OCI-LY1 (cell line): ENCODE results near the gene GMEB2.

Source experiments
- H2AFZ ChIP-seq: fragments of 200-600 bp; sonication (generic), shearing (Covaris generic); 2 replicates; pipeline ENCODE4 v1.6.0; 2014; ENCODE audit warnings: antibody characterized with exemption, mild to moderate bottlenecking, low read length
- H3F3A ChIP-seq: fragments of 200-600 bp; sonication (generic), shearing (Covaris generic); 2 replicates; pipeline ENCODE4 v1.6.0; 2014; ENCODE audit warnings: mild to moderate bottlenecking, antibody characterized with exemption, low read length, moderate library complexity; ENCODE audit not compliant: insufficient read depth
- H3K27ac ChIP-seq: fragments of 200-600 bp; sonication (generic); 2 replicates; pipeline ENCODE4 v1.5.1; 2014; ENCODE audit warnings: low read length, mixed run types, mild to moderate bottlenecking, low read depth; ENCODE audit not compliant: poor library complexity, severe bottlenecking
- H3K27me3 ChIP-seq: fragments of 200-600 bp; sonication (generic); 2 replicates; pipeline ENCODE4 v1.6.0; 2014; ENCODE audit warnings: antibody characterized with exemption, mild to moderate bottlenecking, low read length, moderate library complexity; ENCODE audit not compliant: insufficient read depth
- H3K36me3 ChIP-seq: fragments of 200-600 bp; sonication (generic); 2 replicates; pipeline ENCODE4 v1.6.1; 2014; ENCODE audit warnings: mild to moderate bottlenecking, antibody characterized with exemption, low read length, moderate library complexity, mixed read lengths; ENCODE audit not compliant: insufficient read depth
- H3K4me1 ChIP-seq: fragments of 200-600 bp; sonication (generic); 2 replicates; pipeline ENCODE4 v1.5.1; 2014; ENCODE audit warnings: mild to moderate bottlenecking, low read length, moderate library complexity; ENCODE audit not compliant: insufficient read depth, severe bottlenecking
- H3K4me2 ChIP-seq: fragments of 200-600 bp; sonication (generic), shearing (Covaris generic); 2 replicates; pipeline ENCODE4 v1.6.1; 2014; ENCODE audit warnings: low read length
- H3K4me3 ChIP-seq: fragments of 200-600 bp; sonication (generic); 2 replicates; pipeline ENCODE4 v1.5.1; 2014; ENCODE audit warnings: low read length, low read depth, mild to moderate bottlenecking, mixed read lengths; ENCODE audit not compliant: poor library complexity, severe bottlenecking
- H3K79me2 ChIP-seq: fragments of 200-600 bp; shearing (Covaris generic); 2 replicates; pipeline ENCODE4 v1.6.1; 2016; ENCODE audit warnings: mixed run types, low read length, mixed read lengths; ENCODE audit not compliant: insufficient read depth
- H3K9ac ChIP-seq: fragments of 200-600 bp; sonication (generic), shearing (Covaris generic); 2 replicates; pipeline ENCODE4 v1.6.1; 2014; ENCODE audit warnings: mild to moderate bottlenecking, low read length, mixed read lengths
- H3K9me2 ChIP-seq: fragments of 200-600 bp; sonication (generic), shearing (Covaris generic); 2 replicates; pipeline ENCODE4 v1.6.1; 2014; ENCODE audit warnings: low read depth, mild to moderate bottlenecking, low read length, mixed read lengths
- H3K9me3 ChIP-seq: fragments of 200-600 bp; shearing (Covaris generic); 2 replicates; pipeline ENCODE4 v1.6.1; 2014; ENCODE audit warnings: low read length, mixed read lengths
- H4K20me1 ChIP-seq: fragments of 200-600 bp; sonication (generic), shearing (Covaris generic); 2 replicates; pipeline ENCODE4 v1.6.0; 2016; ENCODE audit warnings: mild to moderate bottlenecking, low read length; ENCODE audit not compliant: insufficient read depth
- EZH2 ChIP-seq: fragments of 200-600 bp; sonication (generic), shearing (Covaris generic); IDR thresholded peaks from 2 replicates; pipeline ENCODE4 v1.8.0; 2017; ENCODE audit warnings: borderline replicate concordance, mixed run types, mild to moderate bottlenecking, antibody characterized with exemption, low read length, moderate library complexity, mixed read lengths
- TF ChIP-seq, protein P1 (sequence below): fragments of 200-600 bp; sonication (generic), shearing (Covaris generic); IDR thresholded peaks from 2 replicates; pipeline ENCODE4 v1.5.1; 2017; ENCODE audit warnings: mild to moderate bottlenecking, antibody characterized with exemption, low read length, moderate library complexity, mixed read lengths

GMEB2 gene

DNA sequence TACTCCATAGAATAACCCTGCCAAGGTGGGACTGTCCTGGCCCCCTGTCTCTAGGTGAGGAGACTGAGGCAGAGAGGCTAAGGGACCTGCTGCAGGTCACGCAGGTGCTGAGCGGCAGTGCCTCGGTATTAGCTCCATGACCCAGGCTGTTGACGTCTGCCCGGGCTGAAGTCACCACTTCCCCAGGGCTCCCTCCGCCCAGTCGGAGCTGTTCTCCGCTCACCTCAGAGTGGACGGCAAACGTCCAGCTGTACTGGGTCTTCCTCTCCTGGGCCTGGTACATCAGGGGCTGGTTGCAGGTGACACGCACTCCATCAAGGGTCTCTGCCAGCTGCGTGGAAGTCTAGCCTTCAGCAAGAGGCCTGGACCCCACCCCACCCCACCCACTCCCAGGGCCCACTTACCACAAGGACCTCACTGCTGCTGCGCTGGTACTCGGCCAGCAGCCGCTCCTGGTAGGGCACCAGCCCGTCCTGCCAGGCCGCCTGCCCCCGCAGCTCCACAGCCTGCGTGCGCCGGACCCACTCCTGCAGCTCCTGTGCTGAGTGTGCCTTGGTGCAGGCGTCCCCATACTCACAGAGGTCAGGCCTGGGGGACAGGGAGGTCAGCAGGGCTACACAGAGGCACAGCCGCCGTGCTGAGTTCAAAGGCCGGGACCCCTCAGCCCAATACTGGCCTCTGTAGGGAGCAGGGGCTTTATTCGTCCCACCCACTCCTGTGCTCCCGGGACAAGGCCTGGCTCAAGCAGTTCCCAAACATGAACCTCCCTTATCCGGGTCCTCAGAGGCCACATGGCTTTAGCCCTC lies 56.4 kb downstream of the GMEB2 start:
- Histone ChIP-seq H3K79me2 (no peaks in the 10 kb centered on the region), H3K4me2 (no peak overlapping the region), H3K36me3 (no peaks in the 10 kb centered on the region), H2AFZ (no peak overlapping the region), H3K9ac (no peak overlapping the region), H3K9me2 (no peaks in the 10 kb centered on the region), H3K9me3 (no peaks in the 10 kb centered on the region), H3K27ac (no peak overlapping the region), H3K4me3 (no peak overlapping the region), H3K4me1 (peaks cover 11% of the 10 kb centered on the region), H3K27me3 (peaks cover 10% of the 10 kb centered on the region; the same call in 1 of the 2 replicates), H4K20me1 (no peaks in the 10 kb centered on the region), H3F3A (no peaks in the 10 kb centered on the region)
- TF ChIP-seq EZH2 = no peak
- TF ChIP-seq, protein P1, sequence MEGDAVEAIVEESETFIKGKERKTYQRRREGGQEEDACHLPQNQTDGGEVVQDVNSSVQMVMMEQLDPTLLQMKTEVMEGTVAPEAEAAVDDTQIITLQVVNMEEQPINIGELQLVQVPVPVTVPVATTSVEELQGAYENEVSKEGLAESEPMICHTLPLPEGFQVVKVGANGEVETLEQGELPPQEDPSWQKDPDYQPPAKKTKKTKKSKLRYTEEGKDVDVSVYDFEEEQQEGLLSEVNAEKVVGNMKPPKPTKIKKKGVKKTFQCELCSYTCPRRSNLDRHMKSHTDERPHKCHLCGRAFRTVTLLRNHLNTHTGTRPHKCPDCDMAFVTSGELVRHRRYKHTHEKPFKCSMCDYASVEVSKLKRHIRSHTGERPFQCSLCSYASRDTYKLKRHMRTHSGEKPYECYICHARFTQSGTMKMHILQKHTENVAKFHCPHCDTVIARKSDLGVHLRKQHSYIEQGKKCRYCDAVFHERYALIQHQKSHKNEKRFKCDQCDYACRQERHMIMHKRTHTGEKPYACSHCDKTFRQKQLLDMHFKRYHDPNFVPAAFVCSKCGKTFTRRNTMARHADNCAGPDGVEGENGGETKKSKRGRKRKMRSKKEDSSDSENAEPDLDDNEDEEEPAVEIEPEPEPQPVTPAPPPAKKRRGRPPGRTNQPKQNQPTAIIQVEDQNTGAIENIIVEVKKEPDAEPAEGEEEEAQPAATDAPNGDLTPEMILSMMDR = no peak

DNA sequence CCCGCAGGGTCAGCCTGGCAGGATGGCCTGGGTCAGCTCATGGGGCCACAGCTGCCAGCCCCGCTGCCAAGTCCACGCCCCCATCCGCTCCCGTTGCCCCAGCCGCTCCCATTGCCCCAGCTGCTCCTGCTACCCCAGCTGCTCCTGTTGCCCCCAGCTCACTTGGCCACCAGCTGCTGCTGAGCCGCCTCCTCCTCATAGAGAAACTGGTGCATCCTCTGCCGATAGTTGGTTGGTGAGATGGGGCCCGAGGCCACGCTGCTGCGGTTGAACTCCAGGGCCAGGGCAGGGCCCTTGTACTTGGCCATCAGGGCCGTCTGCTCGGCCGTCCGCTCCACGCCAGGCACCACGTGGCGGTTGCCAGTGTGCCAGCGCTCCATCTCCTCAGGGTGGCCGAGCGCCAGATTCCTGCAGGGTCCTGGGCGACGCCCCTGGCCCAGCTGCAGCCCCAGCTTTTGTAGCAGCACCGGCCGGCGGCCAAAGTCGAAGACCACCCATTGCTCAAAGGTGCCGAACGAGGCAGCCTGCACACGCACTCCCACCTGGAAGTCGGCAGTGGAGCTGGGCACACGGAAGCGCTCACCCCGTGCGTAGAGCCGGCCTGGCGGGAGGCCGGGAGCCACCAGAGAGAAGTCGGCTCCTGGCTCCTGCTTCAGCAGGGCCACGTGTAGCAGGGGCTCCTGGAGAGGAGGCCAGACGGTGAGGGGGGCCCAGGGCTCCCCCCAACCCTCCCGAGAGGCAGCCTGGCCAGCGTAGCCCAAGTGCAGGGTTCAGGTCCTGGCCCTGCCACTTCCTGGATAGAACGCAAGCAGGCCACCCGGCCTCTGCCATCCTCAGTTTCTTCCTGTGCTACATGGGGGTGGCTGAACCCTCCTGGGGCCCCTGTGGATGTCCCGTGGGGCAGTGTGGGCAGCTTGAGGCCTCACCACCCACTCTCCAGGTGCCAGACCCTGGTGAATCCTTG lies 57.6 kb downstream of the GMEB2 start:
- Histone ChIP-seq H4K20me1 (no peaks in the 10 kb centered on the region), H3K9me3 (no peaks in the 10 kb centered on the region), H3K9me2 (no peaks in the 10 kb centered on the region), H3K36me3 (no peaks in the 10 kb centered on the region), H3F3A (no peaks in the 10 kb centered on the region), H3K4me1 (peaks cover 7% of the 10 kb centered on the region), H2AFZ (no peak overlapping the region), H3K9ac (no peak overlapping the region), H3K79me2 (no peaks in the 10 kb centered on the region), H3K4me2 (no peak overlapping the region), H3K27ac (no peak overlapping the region), H3K27me3 (peaks cover 10% of the 10 kb centered on the region; the same call in 1 of the 2 replicates), H3K4me3 (no peak overlapping the region)
- TF ChIP-seq, protein P1 = no peak
- no peak for TF ChIP-seq EZH2

DNA sequence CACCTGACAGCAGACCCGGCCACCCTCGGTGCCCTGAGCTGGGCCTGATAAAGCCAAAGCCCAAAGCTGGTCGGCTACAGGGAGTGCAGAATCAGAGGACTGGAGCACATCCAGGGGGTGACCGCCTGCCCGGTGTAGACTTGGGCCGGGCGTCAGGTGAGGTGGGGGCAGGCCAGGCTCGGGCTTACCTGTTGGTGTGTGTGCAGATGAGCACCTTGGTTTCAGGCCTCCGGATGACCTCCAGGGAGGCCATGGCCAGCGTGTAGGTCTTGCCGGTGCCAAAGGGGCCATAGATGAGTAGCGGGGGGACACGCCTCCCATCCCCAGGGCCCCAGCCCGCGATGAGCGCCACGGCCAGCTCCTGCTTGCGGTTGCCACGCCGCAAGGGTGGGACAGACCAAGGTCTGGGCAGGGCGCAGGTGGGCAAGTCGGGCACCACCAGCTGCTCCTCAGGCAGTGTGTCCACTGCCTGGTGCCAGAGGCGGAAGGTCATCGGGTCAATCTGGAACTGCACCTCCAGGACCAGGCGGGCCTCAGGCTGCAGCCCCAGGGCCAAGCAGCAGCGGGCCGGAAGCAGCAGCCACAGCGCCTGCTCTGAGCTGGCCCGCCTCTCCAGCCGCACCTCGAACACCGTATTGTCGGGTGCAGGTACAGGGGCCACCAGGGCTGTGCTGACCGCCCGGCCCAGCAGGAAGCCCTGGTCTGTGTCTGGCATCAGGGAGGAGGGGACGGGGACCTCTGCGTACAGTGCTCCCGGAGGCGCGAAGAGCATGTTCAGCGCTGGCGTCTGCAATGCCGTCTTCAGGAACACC lies 58.5 kb downstream of the GMEB2 start:
- H3K4me3 ChIP-seq = no peak overlapping the region
- H3K27me3 ChIP-seq = peaks cover 10% of the 10 kb centered on the region; the same call in 1 of the 2 replicates
- H3K9ac ChIP-seq = no peak overlapping the region
- H3K4me1 ChIP-seq = peaks cover 3% of the 10 kb centered on the region
- H3K79me2 ChIP-seq = no peaks in the 10 kb centered on the region
- no peaks in the 10 kb centered on the region for H4K20me1 ChIP-seq
- no peak for TF ChIP-seq EZH2
- TF ChIP-seq, protein P1 = no peak
- H3F3A ChIP-seq = no peaks in the 10 kb centered on the region
- no peaks in the 10 kb centered on the region for H3K9me3 ChIP-seq
- no peak overlapping the region for H2AFZ ChIP-seq
- H3K27ac ChIP-seq = no peak overlapping the region
- H3K9me2 ChIP-seq = no peaks in the 10 kb centered on the region
- no peaks in the 10 kb centered on the region for H3K36me3 ChIP-seq
- no peak overlapping the region for H3K4me2 ChIP-seq
